HepG2 (cell line): ENCODE results near the gene S100A5. TPM values are rescaled to one million over a fixed set of nuclear protein-coding genes. Genes with fewer than 3 reads are reported as not detected.
A peak's percentile ranks its signal among the peaks of the same experiment; 100 is the strongest.

ENCODE experiments used
- ATAC-seq: fragments of 200-7000 bp; cut with Tn5 transposase; 3 replicates; pipeline ENCODE4 v1.9.1; 2020; ENCODE audit warnings: mild to moderate bottlenecking, moderate library complexity
- BruUV-seq: library from RNA; stranded (reverse); fragments of 400-500 nt; replicated peaks from 2 replicates; lab custom pipeline; 2021; lab: Mats Ljungman, UMichigan
- CTCF ChIA-PET: fragments of 300-600 bp; formaldehyde crosslinking; extraction: SDS; loops from one replicate; lab custom pipeline; 2021; ENCODE audit warnings: low total read pairs, inconsistent platforms, low intra/inter-chr PET ratio; lab: Yijun Ruan, JAX
- POLR2A ChIA-PET: fragments of 350-600 bp; sonication (Branson Sonifier 250); formaldehyde crosslinking; loops from one replicate; lab custom pipeline; 2020; ENCODE audit warnings: antibody characterized with exemption, inconsistent platforms; lab: Yijun Ruan, JAX
- DNase-seq: peaks from one replicate; pipeline ENCODE4 v3.0.0-alpha.2; 2015; ENCODE audit warnings: low spot score
- FAIRE-seq: peaks from 3 replicates; lab custom pipeline; 2011; peaks lifted over from hg19 to GRCh38; lab: Jason Lieb, UNC
- H2AFZ ChIP-seq: one replicate; pipeline ENCODE4 v1.6.1; 2011; ENCODE audit warnings: low read length, inconsistent platforms
- H3K27ac ChIP-seq: fragments of 300-600 bp; 3 replicates; pipeline ENCODE4 v1.8.0; 2011; ENCODE audit warnings: mixed run types, mild to moderate bottlenecking, mixed read lengths, low read length, inconsistent platforms; ENCODE audit not compliant: insufficient read depth; ENCODE audit errors: extremely low read length
- H3K27me3 ChIP-seq, 2 experiments: fragments of 200-600 bp in 1 of 2; 2 replicates in 1 of 2; 3 replicates in 1 of 2; pipeline versions ENCODE4 v1.6.0 to v1.8.0; 2011; ENCODE audit warnings: low read length in 2 of 2, mild to moderate bottlenecking in 2 of 2, moderate library complexity in 2 of 2, inconsistent platforms in 1 of 2; ENCODE audit not compliant: insufficient read depth in 2 of 2, control insufficient read depth in 1 of 2
- H3K36me3 ChIP-seq, 2 experiments: fragments of 200-600 bp in 1 of 2; replicated peaks in 1 of 2; 2 replicates in 1 of 2; 3 replicates in 1 of 2; pipeline versions ENCODE4 v1.5.1 to v1.8.0; 2011; ENCODE audit warnings: low read length in 2 of 2, inconsistent platforms in 1 of 2; ENCODE audit not compliant: insufficient read depth in 2 of 2, control insufficient read depth in 1 of 2
- H3K4me1 ChIP-seq: 2 replicates; pipeline ENCODE4 v1.5.1; 2012; ENCODE audit warnings: low read length, inconsistent platforms; ENCODE audit not compliant: insufficient read depth
- H3K4me2 ChIP-seq: 2 replicates; pipeline ENCODE4 v1.6.0; 2011; ENCODE audit warnings: low read depth, low read length, inconsistent platforms
- H3K4me3 ChIP-seq, 3 experiments: fragments of 200-600 bp in 1 of 3; sonication (generic), shearing (Covaris generic) in 1 of 3; replicated peaks in 1 of 3; 2 replicates each; pipeline ENCODE4 v1.5.1; 2011 to 2016; ENCODE audit warnings: low read length in 3 of 3, inconsistent platforms in 2 of 3, low read depth in 2 of 3, mild to moderate bottlenecking in 2 of 3, control low read depth in 1 of 3, mixed read lengths in 1 of 3; ENCODE audit not compliant: insufficient read depth in 1 of 3
- H3K79me2 ChIP-seq: one replicate; pipeline ENCODE4 v1.6.1; 2011; ENCODE audit warnings: low read length, inconsistent platforms; ENCODE audit not compliant: insufficient read depth
- H3K9ac ChIP-seq: 2 replicates; pipeline ENCODE4 v1.6.0; 2011; ENCODE audit warnings: mild to moderate bottlenecking, low read depth, low read length, inconsistent platforms; ENCODE audit not compliant: insufficient read depth
- H3K9me3 ChIP-seq: 2 replicates; pipeline ENCODE4 v1.5.1; 2012; ENCODE audit warnings: mild to moderate bottlenecking, low read length
- H4K20me1 ChIP-seq: 2 replicates; pipeline ENCODE4 v1.6.0; 2011; ENCODE audit warnings: inconsistent platforms, mild to moderate bottlenecking, low read length, moderate library complexity; ENCODE audit not compliant: insufficient read depth
- AGO1 ChIP-seq: fragments of 200-400 bp; formaldehyde crosslinking; IDR thresholded peaks from 2 replicates; pipeline ENCODE4 v1.6.1; 2017; ENCODE audit warnings: mild to moderate bottlenecking, low read depth, low read length, moderate library complexity; ENCODE audit not compliant: poor library complexity, severe bottlenecking
- ARID2 ChIP-seq: sonication (generic); formaldehyde crosslinking; IDR thresholded peaks from 2 replicates; pipeline ENCODE4 v1.8.1; 2022; ENCODE audit warnings: mild to moderate bottlenecking, missing genetic modification reagents, borderline replicate concordance
- ARNTL ChIP-seq: sonication (generic); formaldehyde crosslinking; IDR thresholded peaks from 2 replicates; pipeline ENCODE4 v1.4.0; 2020; ENCODE audit warnings: mild to moderate bottlenecking, missing genetic modification reagents
- FOSL2 ChIP-seq: sonication (generic); formaldehyde crosslinking; IDR thresholded peaks from 2 replicates; pipeline ENCODE4 v1.4.0; 2020; ENCODE audit warnings: missing genetic modification reagents
- NFKBIZ ChIP-seq: IDR thresholded peaks from 2 replicates; pipeline ENCODE4 v1.6.1; 2018; ENCODE audit warnings: missing genetic modification reagents, missing compliant biosample characterization
- NR2C2 ChIP-seq: sonication (generic); formaldehyde crosslinking; IDR thresholded peaks from 2 replicates; pipeline ENCODE4 v1.4.0; 2020; ENCODE audit warnings: missing genetic modification reagents, mild to moderate bottlenecking, moderate library complexity, borderline replicate concordance
- SMC3 ChIP-seq: IDR thresholded peaks from 2 replicates; pipeline ENCODE4 v1.6.1; 2011; ENCODE audit warnings: low read length, improper control_type of control experiment
- XRCC5 ChIP-seq: fragments of 200-400 bp; formaldehyde crosslinking; optimal IDR thresholded peaks from 2 replicates; pipeline ENCODE3; 2017; ENCODE audit warnings: mild to moderate bottlenecking, low read length
- ZNF276 ChIP-seq: sonication (generic); formaldehyde crosslinking; IDR thresholded peaks from 2 replicates; pipeline ENCODE4 v1.4.0; 2020; ENCODE audit warnings: mild to moderate bottlenecking, low read depth, missing genetic modification reagents
- ZNF547 ChIP-seq: sonication (generic); formaldehyde crosslinking; IDR thresholded peaks from 2 replicates; pipeline ENCODE4 v1.5.1; 2020; ENCODE audit warnings: mild to moderate bottlenecking, missing genetic modification reagents
- ZNF552 ChIP-seq: sonication (generic); formaldehyde crosslinking; IDR thresholded peaks from 2 replicates; pipeline ENCODE4 v1.9.0; 2022; ENCODE audit warnings: missing genetic modification reagents, mild to moderate bottlenecking, borderline replicate concordance
- ZNF580 ChIP-seq: IDR thresholded peaks from 2 replicates; pipeline ENCODE4 v1.6.1; 2016; ENCODE audit warnings: low read depth, borderline replicate concordance
- ZNF768 ChIP-seq: sonication (generic); formaldehyde crosslinking; IDR thresholded peaks from 2 replicates; pipeline ENCODE4 v1.4.0; 2020; ENCODE audit warnings: missing genetic modification reagents
- ZNF773 ChIP-seq: sonication (generic); formaldehyde crosslinking; IDR thresholded peaks from 2 replicates; pipeline ENCODE4 v1.4.0; 2020; ENCODE audit warnings: missing genetic modification reagents, borderline replicate concordance
- WGBS: methylation state at CpG from one replicate; pipeline ENCODE4 v1.1.6; 2017; ENCODE audit warnings: low lambda C conversion rate; 5-methylcytosine and 5-hydroxymethylcytosine counted together
- in situ Hi-C: cut with HindIII; loops from 2 replicates; pipeline ENCODE4 v1.10.0; 2017; ENCODE audit warnings: low pct_unique_long_range_greater_than_20kb; ENCODE audit not compliant: extremely low pct_ligation_motif_present
- intact Hi-C: fragments of 100-400 bp; cut with micrococcal nuclease; formaldehyde crosslinking; loops from one replicate; pipeline ENCODE4 v1.10.0; 2022; ENCODE audit not compliant: unreplicated experiment
- polyA plus RNA-seq, 8 experiments: library from polyadenylated mRNA; depleted of rRNA in 3 of 8; stranded (reverse) in 7 of 8; unstranded in 1 of 8; fragments of >200 nt; fragmentation: Illumina TruSeq in 4 of 8; extraction: Trizol in 4 of 8; gene quantifications; 2 replicates each; pipeline versions ENCODE4 v1.2.1 to v1.2.3, GENCODE V29; 2011 to 2016; ENCODE audit warnings: low read depth in 4 of 8, missing spikeins in 1 of 8, mixed read lengths in 1 of 8; ENCODE audit not compliant: insufficient read depth in 1 of 8
- total RNA-seq, 5 experiments: library from RNA; depleted of rRNA; stranded (reverse); fragments of >200 nt; fragmentation: Illumina TruSeq; extraction: Trizol; gene quantifications; 2 replicates each; pipeline ENCODE4 v1.2.3, GENCODE V29; 2016; ENCODE audit warnings: low read depth in 1 of 5

S100A5 gene
- total and polyA plus RNA-seq, 2 of the 13 experiments (the other 11 are each of a cell fraction or from before 2014, with no cell fraction given): not detected

- no peak overlapping the region for H3K9ac ChIP-seq
- TF ChIP-seq ARNTL: no peak
- TF ChIP-seq, all 625 proteins: peak for 0
- H2AFZ ChIP-seq: no peak overlapping the region
- peaks cover 81% of the 10 kb centered on the region for H3K4me1 ChIP-seq
- ChIA-PET POLR2A (interaction anchor here (2.2 kb wide), 1 partner anchor 17 kb away, joined by 10 read pairs; no protein-coding TSS in a partner anchor), CTCF (no interaction called here)
- DNase-seq: no peak
- H3K27me3 ChIP-seq: peaks cover 3 to 24% of the 10 kb centered on the region in 2 experiments; a peak in 3 of 5 replicates
- no peaks in the 10 kb centered on the region for H3K9me3 ChIP-seq
- no peaks in the 10 kb centered on the region for H3K36me3 ChIP-seq
- no peak for FAIRE-seq
- in situ Hi-C loops: no loop called here
- H3K27ac ChIP-seq: no peak overlapping the region
- 65% methylated on average over 5 of the region's 6 CpGs for WGBS
- H3K4me2 ChIP-seq: no peak overlapping the region; the same call in 1 of the 2 replicates
- intact Hi-C loops: no loop called here
- BruUV-seq: no TSS peak
- no peak overlapping the region for H3K4me3 ChIP-seq
- H3K79me2 ChIP-seq: no peaks in the 10 kb centered on the region
- no peaks in the 10 kb centered on the region for H4K20me1 ChIP-seq
- no peak for ATAC-seq
Observed at GRCh38 chr1:153549741-153550397, 9.1 kb upstream of the S100A5 start.

GRCh38 chr1:153548722-153549688, 8.3 kb upstream of the S100A5 start, which contains the start of gene S100A3:
TSS of gene S100A3 (minus strand) at chr1:153549258. CDS start at chr1:153548485, 773 bp downstream.
- H4K20me1 ChIP-seq: no peaks in the 10 kb centered on the region
- ATAC-seq (no peak), FAIRE-seq (no peak), DNase-seq (no peak)
- WGBS: 34% methylated on average over 8 of the region's 14 CpGs
- peak within 1 kb of the TSS in 1 of 3 experiments; percentile 27; a peak in 1 of 6 replicates for H3K4me3 ChIP-seq
- no peaks in the 10 kb centered on the region for H3K9me3 ChIP-seq
- POLR2A ChIA-PET: interaction anchor here (1.0 to 2.2 kb wide), 2 partner anchors 13 to 17 kb away, joined by 5 to 10 read pairs; partner anchors contain the start of gene S100A6
- BruUV-seq: no TSS peak
- H3K4me2 ChIP-seq: peak within 1 kb of the TSS; percentile 40
- H3K27ac ChIP-seq: no peak within 1 kb of the TSS
- peaks cover 3 to 15% of the 10 kb centered on the region in 2 experiments; a peak in 3 of 5 replicates for H3K27me3 ChIP-seq
- H3K36me3 ChIP-seq: no peaks in the 10 kb centered on the region
- H3K9ac ChIP-seq: no peak within 1 kb of the TSS
- peaks cover 90% of the 10 kb centered on the region for H3K4me1 ChIP-seq
- intact Hi-C loops: no loop called here
- in situ Hi-C loops: no loop called here
- CTCF ChIA-PET: no interaction called here
- H2AFZ ChIP-seq: no peak within 1 kb of the TSS
- H3K79me2 ChIP-seq: no peaks in the 10 kb centered on the region
- TF ChIP-seq XRCC5: peak; percentile 51
- no peak for TF ChIP-seq ZNF276 (CRISPR knock-in tag)
- TF ChIP-seq ZNF580 (CRISPR knock-in tag): no peak
- peak; percentile 52; the same call in 1 of the 2 replicates for TF ChIP-seq FOSL2 (CRISPR knock-in tag)
- no peak for TF ChIP-seq NFKBIZ (CRISPR knock-in tag)
- TF ChIP-seq ZNF552 (CRISPR knock-in tag): no peak
- no peak for TF ChIP-seq ZNF773
- peak; percentile 72 for TF ChIP-seq ZNF768 (CRISPR knock-in tag)
- no peak for TF ChIP-seq AGO1
- no peak for TF ChIP-seq ARID2
- no peak for TF ChIP-seq NR2C2 (CRISPR knock-in tag)
- TF ChIP-seq SMC3: no peak
- TF ChIP-seq ZNF547 (CRISPR knock-in tag): no peak
